HG03575 (cell line): Measurements from ENCODE around the gene AP1S3.

Experiments
- ATAC-seq: cut with Tn5 transposase; IDR thresholded peaks from one replicate; pipeline ENCODE4 v1.9.1; 2021; ENCODE audit not compliant: unreplicated experiment, insufficient number of reproducible peaks, low FRiP score; ENCODE audit errors: extremely low read depth

Gene AP1S3

DNA sequence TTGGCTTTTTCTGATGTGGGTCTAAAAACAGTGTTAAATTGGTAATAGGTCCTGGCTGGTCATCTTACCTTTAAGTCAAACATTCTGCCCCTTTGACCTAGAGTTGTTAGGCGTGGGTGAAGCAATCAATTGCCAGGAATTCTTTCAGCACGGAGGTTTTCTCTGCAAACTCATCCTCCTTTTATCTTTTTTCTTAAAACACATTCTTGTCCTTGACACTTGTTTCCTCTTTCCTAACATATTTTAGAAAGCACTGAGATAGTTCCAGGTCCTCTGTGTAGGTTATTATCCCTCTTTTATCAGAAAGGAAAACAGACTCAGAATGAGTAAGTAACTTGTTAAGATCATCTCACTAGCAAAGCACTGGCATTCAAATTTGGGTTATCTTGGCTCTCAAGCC, 18.6 kb upstream of the AP1S3 start:
- no peak for ATAC-seq

DNA sequence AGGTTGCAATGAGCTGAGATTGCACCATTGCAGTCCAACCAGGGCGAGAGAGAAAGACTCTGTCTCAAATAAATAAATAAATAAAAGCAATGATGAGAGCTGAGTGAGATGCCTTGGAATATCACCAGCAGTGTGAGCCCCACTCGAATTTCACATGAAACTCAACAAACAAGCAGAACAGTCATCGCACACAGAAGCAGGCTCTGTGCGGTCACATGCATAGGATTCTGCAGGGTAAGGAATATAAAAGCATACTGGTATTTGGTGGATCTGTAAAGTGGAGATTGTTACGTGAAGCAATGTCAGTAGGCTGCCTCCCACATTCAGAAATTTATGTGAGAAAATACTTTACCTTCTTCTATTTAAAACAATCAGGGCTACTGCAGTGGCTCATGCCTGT, 18.0 kb upstream of the AP1S3 start:
- ATAC-seq = no peak

DNA sequence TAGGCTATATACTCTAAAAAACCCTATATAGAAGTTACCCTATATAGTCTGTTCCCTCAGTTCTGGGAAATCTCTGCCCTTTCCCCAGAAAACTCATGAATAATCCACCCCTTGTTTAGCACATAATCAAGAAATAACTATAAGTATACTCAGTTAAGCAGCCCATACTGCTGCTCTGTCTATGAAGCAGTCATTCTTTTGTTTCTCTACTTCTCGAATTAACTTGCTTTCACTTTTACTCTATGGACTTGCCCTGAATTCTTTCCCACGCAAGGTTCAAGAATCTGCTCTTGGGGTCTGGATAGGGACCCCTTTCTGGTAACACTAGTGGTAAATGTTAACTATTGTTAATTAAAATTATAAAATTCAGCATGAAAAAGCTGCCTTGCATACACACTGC, 17.4 kb upstream of the AP1S3 start:
- ATAC-seq = no peak

DNA sequence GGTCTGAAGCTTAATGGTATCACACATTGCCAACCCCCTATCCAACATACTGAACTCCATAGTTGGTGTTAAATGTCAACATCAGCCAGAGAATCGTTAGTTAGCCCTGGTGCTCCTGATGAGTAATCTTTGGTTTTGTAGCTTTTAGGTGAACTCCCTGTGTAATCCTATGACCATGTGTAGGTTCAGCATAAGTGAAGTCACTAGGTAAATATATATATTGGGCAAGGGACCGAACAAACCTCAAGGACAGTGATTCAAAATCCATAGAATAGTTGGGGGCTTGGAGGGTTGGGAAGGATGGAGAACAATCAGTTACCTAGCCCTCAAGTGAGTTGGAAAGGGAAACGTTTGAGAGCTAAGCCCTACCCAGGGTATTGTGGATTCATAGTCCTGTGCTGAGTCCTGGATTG, 16.0 kb upstream of the AP1S3 start:
- ATAC-seq = no peak

DNA sequence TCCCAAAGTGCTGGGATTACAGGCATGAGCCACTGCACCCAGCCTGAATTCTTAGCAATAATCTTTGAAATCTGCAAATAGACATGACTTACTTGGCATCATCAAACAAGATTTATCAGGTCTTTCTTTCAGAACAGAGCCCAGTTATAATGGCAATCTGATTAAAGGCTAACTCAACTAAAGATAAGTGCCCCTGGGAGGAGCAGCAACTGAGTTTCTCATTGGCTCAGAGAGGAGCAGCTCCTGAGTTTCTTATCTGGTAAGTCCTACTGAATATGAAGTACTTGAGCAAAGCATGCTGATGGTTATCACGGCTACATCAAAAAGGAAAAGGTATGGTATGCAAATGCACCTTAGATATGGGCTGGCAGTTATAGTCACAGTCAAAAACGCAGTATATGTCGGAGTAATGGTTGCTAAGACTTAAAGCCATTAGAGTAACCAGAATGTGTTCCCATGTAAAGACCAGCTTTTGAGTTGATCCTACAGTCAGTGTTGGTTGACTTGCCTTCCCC, 15.0 kb upstream of the AP1S3 start:
- no peak for ATAC-seq

DNA sequence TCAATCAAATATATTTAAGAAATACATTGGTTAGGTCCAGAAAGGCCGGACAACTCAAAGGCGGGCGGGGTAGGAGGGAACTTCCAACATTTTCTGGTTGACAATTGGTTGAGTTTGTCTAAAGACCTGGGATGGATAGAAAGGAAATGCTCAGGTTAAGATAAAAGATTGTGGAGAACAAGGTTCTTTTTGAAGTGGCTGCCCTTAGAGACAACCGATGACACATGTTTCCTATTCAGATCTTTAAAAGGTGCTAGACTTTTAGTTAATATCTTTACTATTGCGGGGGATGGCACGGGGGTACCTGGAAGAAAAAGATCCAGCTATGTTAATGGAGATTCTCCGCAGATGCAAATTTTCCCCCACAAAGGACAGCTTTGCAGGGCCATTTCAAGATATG, 10.0 kb upstream of the AP1S3 start:
- ATAC-seq = no peak

DNA sequence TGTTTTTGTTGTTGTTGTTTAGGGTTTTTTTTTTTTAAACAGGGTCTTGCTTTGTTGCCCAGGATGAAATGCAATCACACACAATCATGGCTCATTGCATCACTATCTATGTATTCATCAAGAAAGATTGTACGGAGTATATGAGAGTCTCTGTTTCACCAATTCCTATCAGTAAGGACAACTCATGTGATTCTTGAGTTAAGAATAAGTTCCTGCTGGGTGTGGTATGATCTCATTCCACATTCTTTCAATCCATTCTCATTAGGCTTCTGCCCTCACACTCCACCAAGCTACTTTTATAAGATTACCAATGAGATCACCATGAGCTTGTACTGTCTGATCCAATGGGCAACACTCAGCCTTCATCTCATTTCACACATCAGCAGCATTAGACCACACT, 9.1 kb upstream of the AP1S3 start:
- ATAC-seq = no peak

DNA sequence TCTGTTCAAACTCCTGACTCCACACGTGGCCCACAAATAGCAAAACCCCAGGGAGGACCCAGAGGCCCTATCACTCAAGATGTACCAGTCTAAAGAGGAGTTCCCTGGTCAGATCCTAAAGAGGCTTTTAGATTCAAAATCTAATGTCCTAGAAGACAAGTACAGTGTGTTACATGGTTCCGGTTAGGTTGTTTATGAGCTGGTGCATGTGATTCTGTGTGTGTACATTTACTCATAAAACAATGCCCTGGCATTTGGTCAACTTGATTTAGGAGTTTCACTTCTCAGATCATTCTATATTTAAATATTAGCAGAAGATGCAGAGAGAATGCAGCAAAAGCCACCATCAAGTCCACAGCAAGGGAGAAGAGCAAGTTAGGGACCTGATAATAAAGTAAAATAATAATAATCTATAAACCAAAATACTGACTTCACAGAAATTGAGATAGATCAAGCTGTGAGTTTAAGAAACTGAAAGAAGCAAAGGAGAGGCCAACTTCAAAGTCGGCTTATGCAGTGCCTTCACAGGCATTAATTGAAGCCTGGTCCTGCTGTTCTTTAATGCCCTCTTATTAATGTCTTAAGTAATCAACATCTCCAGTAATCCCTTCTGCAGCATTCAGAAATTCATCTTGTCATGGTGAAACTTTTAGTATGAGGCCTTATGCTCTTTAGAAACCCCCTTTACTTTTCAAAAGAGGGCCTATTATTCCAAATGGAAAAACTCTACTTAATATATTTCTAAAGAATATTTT, 4.2 kb upstream of the AP1S3 start:
- ATAC-seq = no peak

DNA sequence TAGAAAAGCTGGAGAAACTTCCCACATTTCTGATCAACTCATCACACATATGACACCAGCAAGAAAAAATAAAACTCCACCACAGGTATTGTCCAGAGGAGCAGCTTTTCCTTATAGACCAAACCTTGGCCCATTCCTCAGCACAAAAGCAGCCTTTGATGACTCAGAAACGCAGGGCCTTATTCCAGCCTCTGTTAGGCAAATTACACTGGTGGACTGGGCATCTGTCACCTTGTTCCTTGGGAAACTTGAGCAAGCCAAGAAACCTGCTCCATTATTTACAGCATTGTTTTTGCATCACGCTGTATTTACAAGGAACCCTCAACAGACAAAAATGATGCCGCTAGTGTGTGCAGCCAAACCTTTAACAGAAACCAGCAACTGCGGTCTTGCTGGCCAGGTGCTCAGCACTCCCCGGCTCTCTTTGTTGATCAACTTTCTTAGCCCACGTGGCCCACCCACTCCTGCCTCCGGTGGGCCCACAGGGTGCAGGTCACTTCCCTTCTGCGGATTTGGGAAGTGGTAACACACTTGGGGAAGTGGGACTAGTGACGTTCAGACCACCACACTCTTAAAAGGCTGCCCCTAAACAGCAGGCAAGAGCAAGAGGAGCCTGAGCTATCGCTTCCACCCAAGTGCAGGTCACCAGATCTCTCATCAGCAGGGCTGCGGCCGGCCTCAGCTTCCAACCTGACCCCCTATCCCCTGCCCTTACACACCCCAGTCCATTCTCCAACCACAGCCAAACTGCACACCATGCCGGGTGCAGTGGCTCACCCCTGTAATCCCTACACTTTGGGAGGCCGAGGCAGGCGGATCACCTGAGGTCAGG, 1.5 kb downstream of the AP1S3 start:
- ATAC-seq = peak; percentile 62

DNA sequence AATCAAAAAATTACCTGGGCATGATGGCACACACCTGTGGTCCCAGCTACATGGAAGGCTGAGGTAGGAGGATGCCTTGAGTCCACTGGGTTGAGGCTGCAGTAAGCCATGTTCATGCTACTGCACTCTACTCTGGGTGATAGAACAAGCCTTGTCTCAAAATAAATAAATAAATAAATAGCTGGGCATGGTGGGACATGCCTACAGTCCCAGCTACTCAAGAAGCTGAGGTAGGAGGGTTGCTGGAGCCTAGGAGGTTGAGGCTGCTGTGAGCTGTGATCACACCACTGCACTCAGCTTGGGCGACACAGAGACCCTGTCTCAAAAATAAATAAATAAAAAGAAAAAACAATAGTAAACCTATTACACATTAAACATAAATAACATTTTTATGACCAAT, 3.0 kb downstream of the AP1S3 start:
- ATAC-seq = no peak

DNA sequence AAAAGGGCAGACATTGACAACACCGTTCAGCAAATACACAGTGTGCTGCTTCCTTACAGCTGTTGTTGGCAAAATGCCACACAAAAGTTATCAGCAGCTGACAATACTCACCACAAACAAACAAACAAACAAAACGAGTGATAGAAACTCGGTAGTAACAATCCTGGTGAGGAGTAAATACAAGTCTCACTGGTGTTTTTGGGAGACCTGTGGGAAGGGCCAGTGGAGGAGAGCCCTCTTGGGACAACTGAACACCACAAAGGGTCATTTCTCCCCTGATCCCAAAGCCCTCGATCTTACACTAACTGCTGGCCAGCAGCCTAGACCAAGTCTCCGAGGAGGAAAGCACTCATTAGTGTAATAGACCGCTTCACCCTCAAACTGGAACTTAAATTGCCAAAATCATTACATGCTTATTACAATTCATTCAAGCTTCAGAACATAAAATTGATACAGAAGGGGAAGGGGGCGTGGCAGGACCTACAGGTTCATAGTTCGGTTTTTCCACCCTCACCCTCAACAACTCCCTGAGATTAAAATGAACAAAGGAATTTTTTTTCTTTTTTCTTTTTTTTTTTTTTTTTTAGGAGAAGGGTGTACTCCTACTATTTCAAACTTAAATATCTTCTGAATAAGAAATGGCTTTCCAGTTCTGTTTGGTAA, 5.0 kb downstream of the AP1S3 start:
- ATAC-seq = no peak

DNA sequence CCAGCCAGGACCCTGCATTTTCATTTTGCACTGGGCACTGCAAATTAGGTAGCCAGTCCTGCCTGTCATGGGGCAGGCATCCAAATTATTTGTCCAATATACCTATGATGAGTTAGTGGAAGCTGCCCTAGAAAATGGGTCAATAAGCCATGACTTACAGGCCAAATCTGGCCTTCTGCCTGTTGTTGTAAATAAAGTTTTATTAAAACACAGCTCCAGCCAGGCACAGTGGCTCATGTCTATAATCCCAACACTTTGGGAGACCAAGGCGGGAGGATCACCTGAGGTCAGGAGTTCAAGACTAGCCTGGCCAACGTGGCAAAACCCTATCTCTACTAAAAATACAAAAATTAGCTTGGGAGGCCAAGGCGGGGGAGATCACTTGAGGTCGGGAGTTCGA, 8.3 kb downstream of the AP1S3 start:
- no peak for ATAC-seq

DNA sequence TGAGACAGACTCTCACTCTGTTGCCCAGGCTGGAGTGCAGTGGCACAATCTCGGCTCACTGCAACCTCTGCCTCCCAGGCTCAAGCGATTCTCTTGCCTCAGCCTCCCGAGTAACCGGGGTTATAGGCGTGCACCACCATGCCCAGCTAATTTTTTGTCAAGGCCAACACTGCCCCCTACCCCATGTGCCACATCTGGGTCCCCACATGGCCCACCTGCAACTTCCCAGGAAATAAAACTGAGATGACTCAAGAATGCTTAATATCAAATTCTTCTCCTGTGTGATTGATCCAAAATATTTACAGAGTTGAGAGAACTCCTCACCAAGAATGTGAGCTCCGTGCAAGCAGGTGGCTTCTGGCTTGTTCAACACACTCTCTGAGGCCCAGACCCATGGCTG, 9.1 kb downstream of the AP1S3 start:
- ATAC-seq = no peak

DNA sequence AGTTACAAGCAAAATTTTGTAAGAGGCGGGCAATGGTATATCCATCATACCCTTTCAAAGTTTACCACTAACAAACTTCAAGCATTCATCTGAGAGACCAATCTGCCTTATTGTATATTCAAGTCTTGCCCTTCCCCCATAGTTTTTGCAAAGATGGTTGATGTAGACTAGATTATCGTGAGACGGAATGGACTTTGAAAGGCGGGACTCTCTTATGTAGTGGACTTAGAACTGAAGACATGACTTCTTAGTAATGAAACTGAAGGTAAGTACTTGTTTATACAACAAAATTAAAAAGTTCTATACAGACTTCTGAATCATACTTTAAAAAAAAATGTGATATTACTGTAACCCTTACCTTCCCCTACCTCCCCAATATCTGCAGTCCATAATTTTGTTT, 10.4 kb downstream of the AP1S3 start:
- ATAC-seq = no peak

DNA sequence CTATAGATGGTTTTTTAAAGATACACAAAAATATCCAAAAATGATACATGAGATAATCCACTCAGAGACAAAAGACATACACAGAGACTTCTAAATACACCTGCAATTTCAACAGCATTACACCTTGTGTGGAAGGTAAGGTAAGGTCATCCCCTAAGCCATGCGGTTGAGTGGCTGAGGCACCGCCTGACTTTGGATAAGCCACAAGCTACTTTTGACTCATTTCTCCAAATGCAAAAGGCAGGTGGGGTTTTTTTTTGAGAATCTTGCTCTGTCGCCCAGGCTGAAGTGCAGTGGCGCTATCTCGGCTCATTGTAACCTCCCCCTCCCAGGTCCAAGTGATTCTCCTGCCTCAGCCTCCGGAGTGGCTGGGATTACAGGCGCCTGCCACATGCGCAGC, 13.1 kb downstream of the AP1S3 start:
- no peak for ATAC-seq

DNA sequence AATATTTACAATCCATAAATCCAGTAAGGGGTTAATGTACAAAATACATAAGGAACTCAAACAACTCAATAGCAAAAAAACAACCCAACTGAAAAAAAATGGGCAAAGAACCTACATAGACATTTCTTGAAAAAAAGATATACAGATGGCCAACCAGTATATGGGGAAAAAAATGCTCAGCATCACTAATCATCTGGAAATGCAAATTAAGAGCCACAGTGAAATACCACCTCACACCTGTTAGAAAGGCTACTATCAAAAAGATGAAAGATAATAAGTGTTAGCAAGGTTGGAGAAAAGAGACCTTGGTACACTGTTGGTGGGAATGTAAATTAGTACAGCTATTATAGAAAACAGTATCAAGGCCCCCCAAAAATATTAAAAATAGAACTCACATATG, 14.6 kb downstream of the AP1S3 start:
- ATAC-seq = no peak

DNA sequence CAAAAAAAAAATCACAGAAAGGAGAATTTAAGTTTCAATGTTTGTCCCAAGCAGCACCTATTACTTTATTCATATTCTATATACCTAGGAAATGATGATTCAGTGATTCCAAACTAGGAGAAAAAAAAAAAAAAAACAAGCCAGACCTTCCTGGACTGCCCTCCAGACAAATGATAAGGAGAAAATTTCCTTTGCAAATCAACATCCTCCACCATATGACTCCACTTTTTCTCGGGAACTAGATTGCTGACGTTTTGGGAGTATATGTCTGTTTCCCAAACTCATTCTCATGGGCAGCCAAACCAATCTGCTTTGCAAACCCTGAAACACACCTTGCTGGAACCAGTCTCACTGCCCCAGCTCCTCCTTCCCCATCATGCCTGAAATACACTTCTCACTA, 16.8 kb downstream of the AP1S3 start:
- no peak for ATAC-seq

DNA sequence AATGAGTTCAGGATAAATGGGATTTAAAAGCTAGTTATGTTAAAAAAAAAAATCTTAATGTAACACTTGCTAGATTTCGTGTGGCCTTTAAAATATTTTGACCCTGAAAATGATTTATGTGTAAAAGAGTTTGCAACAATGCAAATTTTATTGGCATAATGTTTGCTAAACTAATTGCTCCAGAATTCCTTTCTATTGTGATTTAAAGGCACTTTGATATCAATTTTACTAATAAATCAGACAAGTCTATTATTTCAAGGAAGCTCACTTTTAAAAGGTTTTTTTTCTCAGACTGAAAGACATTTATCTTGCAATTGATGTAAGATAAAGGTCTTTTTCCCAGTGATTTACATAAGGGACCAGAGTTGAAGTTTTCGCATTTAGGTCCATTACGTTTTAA, 17.5 kb downstream of the AP1S3 start:
- no peak for ATAC-seq

DNA sequence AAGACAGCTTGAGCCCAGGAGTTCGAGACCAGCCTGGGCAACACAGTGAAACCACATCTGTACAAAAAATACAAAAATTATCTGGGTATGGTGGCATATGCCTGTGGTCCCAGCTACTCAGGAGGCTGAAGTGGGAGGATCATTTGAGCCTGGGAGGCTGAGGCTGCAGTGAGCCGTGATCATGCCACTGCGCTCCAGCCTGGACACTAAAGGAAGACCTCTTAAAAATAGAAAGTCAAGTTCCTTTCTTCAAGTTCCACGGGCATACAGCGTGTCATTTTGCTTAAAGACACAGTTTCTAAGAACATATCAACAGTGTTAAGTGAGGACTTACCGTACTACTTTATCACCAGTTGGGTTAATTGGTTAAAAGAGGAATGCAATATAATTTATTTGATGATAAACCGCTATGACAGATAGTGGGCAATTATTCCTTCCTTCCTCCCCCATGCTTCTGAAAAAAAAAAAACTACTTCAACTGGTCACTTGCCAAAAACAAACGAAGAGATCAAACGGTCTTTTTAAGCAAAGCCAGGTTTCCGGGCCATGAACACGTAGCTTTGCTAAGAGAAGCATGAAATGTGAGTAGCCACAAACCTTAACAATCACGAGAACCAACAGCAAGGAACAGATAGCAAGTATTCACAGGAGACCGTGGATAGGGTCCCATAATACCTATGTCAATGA, 21.4 kb downstream of the AP1S3 start:
- no peak for ATAC-seq
